Gastrocnemius medialis (tissue), 4 donors: ENCODE data around the gene FBXL14. TPM values are rescaled to one million over a fixed set of nuclear protein-coding genes. Genes with fewer than 3 reads are reported as not detected.

ENCODE experiments used
- ATAC-seq, 2 donors: fragments of 150-250 bp; one replicate each; pipeline ENCODE4 v1.9.1; 2016
- DNase-seq, 2 donors: peaks; one replicate each; pipeline ENCODE4 v3.0.0-alpha.2; 2019
- H3K27ac ChIP-seq, 4 donors: fragments of 200-600 bp; sonication (generic); 1 replicate in 1 of 4; 2 replicates in 3 of 4; pipeline ENCODE4 v1.5.1; 2016 to 2018; ENCODE audit warnings: mild to moderate bottlenecking in 2 of 4, moderate library complexity in 1 of 4
- H3K27me3 ChIP-seq, 3 donors: fragments of 200-600 bp; sonication (generic) in 2 of 3; 1 replicate in 1 of 3; 2 replicates in 2 of 3; pipeline versions ENCODE4 v1.5.1 to v1.6.0; 2016 to 2019; ENCODE audit warnings: mild to moderate bottlenecking in 1 of 3, moderate library complexity in 1 of 3
- H3K36me3 ChIP-seq, 2 donors: fragments of 200-600 bp; sonication (generic) in 1 of 2; one replicate each; pipeline ENCODE4 v1.5.1; 2017 to 2018
- H3K4me1 ChIP-seq, 2 donors: fragments of 200-600 bp; sonication (generic) in 1 of 2; one replicate each; pipeline ENCODE4 v1.5.1; 2016 to 2017; ENCODE audit warnings: mild to moderate bottlenecking in 2 of 2
- H3K4me3 ChIP-seq, 4 donors: fragments of 200-600 bp; sonication (generic) in 3 of 4; 1 replicate in 1 of 4; 2 replicates in 3 of 4; pipeline ENCODE4 v1.5.1; 2016 to 2019; ENCODE audit warnings: mild to moderate bottlenecking in 2 of 4
- H3K9me3 ChIP-seq, 3 donors: fragments of 200-600 bp; sonication (generic) in 2 of 3; 1 replicate in 1 of 3; 2 replicates in 2 of 3; pipeline ENCODE4 v1.5.1; 2016 to 2019
- POLR2A ChIP-seq, 2 donors: fragments of 450-650 bp; IDR thresholded peaks; one replicate each; pipeline ENCODE4 v1.6.1; 2017; ENCODE audit warnings: antibody characterized with exemption in 2 of 2, mild to moderate bottlenecking in 2 of 2, moderate library complexity in 2 of 2
- in situ Hi-C, 4 donors: fragments of 200-750 bp; cut with MboI; loops; one replicate each; pipeline versions ENCODE4 v1.15.0 to v1.8.0; 2017; ENCODE audit warnings: low sequenced_read_pairs in 4 of 4
- intact Hi-C: fragments of 100-400 bp; cut with DNase I; formaldehyde crosslinking; loops from one replicate; pipeline ENCODE4 v1.15.1; 2023; ENCODE audit warnings: low total_unique reads
- total RNA-seq, 4 donors: library from RNA; depleted of rRNA; stranded (reverse); fragments of >200 nt; gene quantifications; one replicate each; pipeline versions ENCODE4 v1.1.0 to v1.2.3, GENCODE V29; 2016
- TF ChIP-seq, protein P1 (sequence below), 5 experiments: fragments of 450-650 bp in 3 of 5; fragments of 200-600 bp in 2 of 5; sonication (generic) in 2 of 5; IDR thresholded peaks in 4 of 5; conservative IDR thresholded peaks in 1 of 5; 1 replicate in 4 of 5; 2 replicates in 1 of 5; pipeline ENCODE4 v1.5.1; 2016 to 2019; ENCODE audit warnings: antibody characterized with exemption in 5 of 5, mild to moderate bottlenecking in 3 of 5, moderate library complexity in 3 of 5

The FBXL14 gene
- total RNA-seq, 4 donors from 2014 or later, result 5.8 to 11.5 (median 7.4) TPM

DNA sequence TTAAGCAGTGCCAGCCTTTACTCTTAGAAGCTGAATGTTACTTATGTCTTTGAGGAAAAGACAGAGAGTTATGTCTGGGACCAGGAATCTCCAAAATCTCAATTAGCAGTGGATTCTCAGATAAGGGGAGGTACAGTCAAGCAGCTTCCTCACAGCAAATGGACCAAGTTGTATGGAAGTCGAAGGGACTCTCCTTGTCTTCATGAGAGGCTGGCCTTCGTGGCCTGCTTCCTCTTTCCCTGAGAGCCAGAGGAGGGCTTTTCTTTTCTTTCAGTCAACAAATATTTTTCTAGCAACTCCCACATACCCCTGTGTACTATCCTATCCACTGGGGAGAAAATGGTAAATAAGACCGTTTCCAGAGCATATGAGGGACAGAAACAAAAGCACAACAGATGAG, 28.0 kb upstream of the FBXL14 start:
- no peaks in the 10 kb centered on the region for H3K4me1 ChIP-seq
- no peaks in the 10 kb centered on the region for H3K36me3 ChIP-seq
- H3K27ac ChIP-seq, result no peak overlapping the region
- H3K27me3 ChIP-seq, result no peaks in the 10 kb centered on the region
- DNase-seq (no peak), ATAC-seq (no peak)
- in situ Hi-C loops, result loop anchor here in 1 of 4 donors (25.0 kb wide), 1 partner anchor 1060 kb away; no protein-coding TSS in a partner anchor
- intact Hi-C loops, result no loop called here
- TF ChIP-seq POLR2A (IDR thresholded peaks at IDR 0.05), result no peak
- TF ChIP-seq, protein P1, sequence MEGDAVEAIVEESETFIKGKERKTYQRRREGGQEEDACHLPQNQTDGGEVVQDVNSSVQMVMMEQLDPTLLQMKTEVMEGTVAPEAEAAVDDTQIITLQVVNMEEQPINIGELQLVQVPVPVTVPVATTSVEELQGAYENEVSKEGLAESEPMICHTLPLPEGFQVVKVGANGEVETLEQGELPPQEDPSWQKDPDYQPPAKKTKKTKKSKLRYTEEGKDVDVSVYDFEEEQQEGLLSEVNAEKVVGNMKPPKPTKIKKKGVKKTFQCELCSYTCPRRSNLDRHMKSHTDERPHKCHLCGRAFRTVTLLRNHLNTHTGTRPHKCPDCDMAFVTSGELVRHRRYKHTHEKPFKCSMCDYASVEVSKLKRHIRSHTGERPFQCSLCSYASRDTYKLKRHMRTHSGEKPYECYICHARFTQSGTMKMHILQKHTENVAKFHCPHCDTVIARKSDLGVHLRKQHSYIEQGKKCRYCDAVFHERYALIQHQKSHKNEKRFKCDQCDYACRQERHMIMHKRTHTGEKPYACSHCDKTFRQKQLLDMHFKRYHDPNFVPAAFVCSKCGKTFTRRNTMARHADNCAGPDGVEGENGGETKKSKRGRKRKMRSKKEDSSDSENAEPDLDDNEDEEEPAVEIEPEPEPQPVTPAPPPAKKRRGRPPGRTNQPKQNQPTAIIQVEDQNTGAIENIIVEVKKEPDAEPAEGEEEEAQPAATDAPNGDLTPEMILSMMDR (IDR thresholded peaks at IDR 0.05 in 4 of 5, conservative IDR thresholded peaks at IDR 0.05 in 1 of 5), result no peak
- H3K4me3 ChIP-seq, result no peak overlapping the region
- no peaks in the 10 kb centered on the region for H3K9me3 ChIP-seq

DNA sequence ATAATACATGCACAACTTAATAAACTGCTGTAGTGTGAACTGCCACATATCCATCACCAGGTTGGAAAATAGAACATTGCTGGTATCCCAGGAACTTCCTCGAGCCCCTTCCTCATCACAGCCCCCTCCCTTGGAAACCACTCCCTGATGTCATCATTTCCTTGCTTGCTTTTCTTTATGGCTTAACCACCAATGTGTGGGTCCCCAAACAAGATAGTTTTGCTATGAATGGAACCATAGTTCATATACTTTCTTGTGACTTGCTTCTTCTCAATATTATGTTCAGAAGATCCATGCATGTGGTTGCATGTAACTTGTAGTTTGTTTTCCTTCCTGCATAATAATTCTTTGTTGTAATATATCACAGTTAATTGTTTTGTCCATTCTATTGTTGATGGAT, 25.7 kb upstream of the FBXL14 start:
- Histone ChIP-seq H3K27me3 (no peaks in the 10 kb centered on the region), H3K36me3 (no peaks in the 10 kb centered on the region), H3K27ac (no peak overlapping the region), H3K4me1 (no peaks in the 10 kb centered on the region), H3K4me3 (no peak overlapping the region), H3K9me3 (no peaks in the 10 kb centered on the region)
- no peak for ATAC-seq
- DNase-seq, result no peak
- no peak for TF ChIP-seq POLR2A (IDR thresholded peaks at IDR 0.05)
- TF ChIP-seq, protein P1 (IDR thresholded peaks at IDR 0.05 in 4 of 5, conservative IDR thresholded peaks at IDR 0.05 in 1 of 5), result no peak
- intact Hi-C loops (no loop called here), in situ Hi-C loops (loop anchor here in 1 of 4 donors (25.0 kb wide), 1 partner anchor 1058 kb away; no protein-coding TSS in a partner anchor)

DNA sequence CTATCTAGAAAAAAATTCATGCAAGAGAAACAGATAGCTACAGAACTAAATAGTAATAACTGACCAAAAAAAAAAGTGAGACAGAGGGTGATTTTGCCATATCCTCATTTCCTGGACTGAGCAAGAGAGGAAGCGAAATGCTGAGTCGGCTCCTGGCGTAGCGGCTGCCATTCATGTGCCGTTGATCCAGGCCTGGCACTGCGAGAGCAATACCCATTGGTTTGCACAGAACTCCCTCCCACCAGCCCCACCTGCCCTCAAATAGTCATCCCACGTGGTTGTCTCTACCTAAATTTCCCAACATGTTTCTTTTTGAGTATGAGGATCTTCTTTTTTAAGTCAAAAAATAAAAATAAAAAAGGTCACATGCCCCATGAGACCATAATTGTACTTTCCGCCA, 25.2 kb upstream of the FBXL14 start:
- Histone ChIP-seq H3K9me3 (no peaks in the 10 kb centered on the region), H3K27me3 (no peaks in the 10 kb centered on the region), H3K4me1 (no peaks in the 10 kb centered on the region), H3K4me3 (no peak overlapping the region), H3K36me3 (no peaks in the 10 kb centered on the region), H3K27ac (no peak overlapping the region)
- ATAC-seq (no peak), DNase-seq (peak; percentile 37 to 46)
- intact Hi-C loops, result no loop called here
- in situ Hi-C loops, result loop anchor here in 1 of 4 donors (25.0 kb wide), 1 partner anchor 1057 kb away; no protein-coding TSS in a partner anchor
- no peak for TF ChIP-seq POLR2A (IDR thresholded peaks at IDR 0.05)
- TF ChIP-seq, protein P1 (IDR thresholded peaks at IDR 0.05 in 4 of 5, conservative IDR thresholded peaks at IDR 0.05 in 1 of 5), result no peak

DNA sequence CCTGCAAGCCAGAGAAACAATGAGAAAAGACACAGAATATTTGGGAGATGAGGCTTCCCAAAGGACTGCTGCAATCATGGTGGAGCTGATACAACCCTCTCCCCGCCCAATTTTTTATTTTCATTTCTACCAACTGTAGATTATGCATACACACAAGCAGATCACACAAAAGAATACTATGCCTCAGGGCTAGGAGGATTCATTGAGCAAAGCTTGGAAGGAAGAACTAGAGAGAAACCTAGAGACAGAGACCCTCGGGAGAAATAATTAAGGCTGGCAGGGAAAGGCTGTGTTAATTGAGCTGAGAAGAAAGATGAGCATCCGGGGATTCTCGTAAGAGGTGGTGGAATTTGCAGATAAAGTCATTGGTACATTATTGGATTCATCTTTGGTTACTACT, 24.8 kb upstream of the FBXL14 start:
- DNase-seq (no peak), ATAC-seq (no peak)
- in situ Hi-C loops, result loop anchor here in 1 of 4 donors (25.0 kb wide), 1 partner anchor 1057 kb away; no protein-coding TSS in a partner anchor
- TF ChIP-seq, protein P1 (IDR thresholded peaks at IDR 0.05 in 4 of 5, conservative IDR thresholded peaks at IDR 0.05 in 1 of 5), result no peak
- no peak for TF ChIP-seq POLR2A (IDR thresholded peaks at IDR 0.05)
- no peak overlapping the region for H3K27ac ChIP-seq
- intact Hi-C loops, result no loop called here
- H3K9me3 ChIP-seq, result no peaks in the 10 kb centered on the region
- no peak overlapping the region for H3K4me3 ChIP-seq
- H3K36me3 ChIP-seq, result no peaks in the 10 kb centered on the region
- no peaks in the 10 kb centered on the region for H3K4me1 ChIP-seq
- H3K27me3 ChIP-seq, result no peaks in the 10 kb centered on the region

DNA sequence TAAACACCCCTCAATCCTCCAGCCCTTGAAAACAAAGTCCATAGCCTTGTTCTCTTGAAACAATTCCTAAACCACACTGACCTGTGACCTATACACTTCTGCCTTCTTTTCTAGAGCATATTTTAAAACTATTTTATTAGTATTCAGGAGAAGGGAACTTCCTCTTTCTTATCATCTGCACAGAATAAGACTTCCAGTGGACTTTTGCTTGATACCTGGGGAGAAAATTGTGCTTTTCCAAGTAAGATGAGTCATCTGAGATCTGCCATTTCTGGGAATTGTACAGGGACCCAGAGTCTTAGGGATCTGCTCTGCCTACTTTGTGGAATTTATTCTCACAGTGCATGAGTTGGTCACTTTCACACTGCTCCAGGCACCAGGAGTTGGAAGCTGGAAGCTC, 24.1 kb upstream of the FBXL14 start:
- H3K9me3 ChIP-seq, result no peaks in the 10 kb centered on the region
- no peaks in the 10 kb centered on the region for H3K27me3 ChIP-seq
- no peak overlapping the region for H3K27ac ChIP-seq
- no peaks in the 10 kb centered on the region for H3K4me1 ChIP-seq
- no peaks in the 10 kb centered on the region for H3K36me3 ChIP-seq
- no peak overlapping the region for H3K4me3 ChIP-seq
- ATAC-seq (no peak), DNase-seq (no peak)
- TF ChIP-seq POLR2A (IDR thresholded peaks at IDR 0.05), result no peak
- TF ChIP-seq, protein P1 (IDR thresholded peaks at IDR 0.05 in 4 of 5, conservative IDR thresholded peaks at IDR 0.05 in 1 of 5), result no peak
- in situ Hi-C loops (loop anchor here in 1 of 4 donors (25.0 kb wide), 1 partner anchor 1056 kb away; no protein-coding TSS in a partner anchor), intact Hi-C loops (no loop called here)
